Fibroblast of skin of right biceps (primary cell): Measurements from ENCODE around the gene FAM81B.

Source experiments
- DNase-seq: peaks from one replicate; pipeline ENCODE4 v3.0.0-alpha.2; 2013

FAM81B gene

DNA sequence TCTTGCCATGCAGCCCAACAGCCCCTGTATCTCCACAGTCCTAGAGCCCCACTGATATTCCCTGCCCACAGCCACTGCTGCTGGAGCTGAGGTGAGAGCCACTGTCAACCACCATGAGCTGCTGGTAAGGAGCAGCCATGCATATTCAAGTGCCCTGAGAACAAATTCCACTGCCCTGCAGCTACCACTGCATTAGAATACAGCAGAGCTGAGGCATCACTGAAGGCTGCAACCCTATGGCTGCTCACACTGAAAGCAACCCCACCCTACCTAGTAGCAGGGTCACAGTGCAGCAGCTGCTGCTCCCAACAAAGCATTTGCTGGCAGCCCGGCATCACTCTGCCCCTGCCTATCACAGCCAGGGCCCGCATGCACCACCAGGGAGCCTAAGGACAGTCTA is 95.0 kb downstream of the FAM81B start:
- DNase-seq, result no peak

DNA sequence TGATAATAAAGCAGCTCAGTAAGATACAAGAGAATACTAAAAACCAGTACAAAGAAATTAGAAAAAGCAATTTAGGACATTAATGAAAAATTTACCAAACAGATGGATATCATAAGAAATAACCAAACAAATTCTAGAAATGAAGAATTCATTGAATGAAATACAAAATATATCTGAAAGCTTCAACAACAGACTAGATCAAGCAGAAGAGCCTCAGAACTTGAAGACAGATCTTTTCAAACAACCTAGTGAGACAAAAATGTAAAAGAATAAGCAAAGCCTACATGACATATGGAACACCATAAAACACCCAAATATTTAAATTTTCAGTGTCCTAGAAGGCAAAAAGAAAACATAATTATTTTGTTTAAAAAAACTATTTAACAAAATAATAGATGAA is 96.7 kb downstream of the FAM81B start:
- DNase-seq, result no peak
